Measurements from ENCODE around the gene INPP1. TPM values are rescaled to one million over a fixed set of nuclear protein-coding genes. Genes with fewer than 3 reads are reported as not detected.
"Not testable (repeated sequence)": the region's sequence is repeated elsewhere in the genome, so short reads cannot be mapped to it uniquely, and the experiment has no call there.

Gene INPP1
- total RNA-seq, 1 donor from 2014 or later: 15.3 TPM

DNA sequence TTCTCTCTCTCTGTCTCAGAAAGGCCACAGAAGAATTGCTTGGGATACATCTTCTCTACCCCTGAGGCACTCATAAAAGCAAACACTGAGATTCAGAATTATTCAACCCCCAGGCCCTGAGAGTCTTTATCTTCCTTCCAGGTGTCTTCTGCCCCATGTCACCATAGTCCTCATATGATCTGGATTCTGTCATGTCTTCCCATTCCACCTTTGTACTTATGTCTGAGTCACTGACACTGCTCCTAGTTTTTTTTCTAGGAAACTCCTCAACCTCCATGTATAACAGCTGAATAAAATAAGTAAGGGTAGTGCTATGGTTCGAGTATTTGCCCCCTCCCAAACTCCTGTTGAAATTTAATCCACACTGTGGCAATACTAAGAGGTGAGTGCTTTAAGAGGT, 35.4 kb upstream of the INPP1 start:
- no peaks in the 10 kb centered on the region for H3K4me1 Mint-ChIP-seq
- peaks cover 10% of the 10 kb centered on the region for H3K36me3 Mint-ChIP-seq (ENCODE audit: low read depth)
- no peaks in the 10 kb centered on the region for H3K9me3 Mint-ChIP-seq
- TF ChIP-seq CTCF (conservative IDR thresholded peaks at IDR 0.05): no peak
- H3K4me3 Mint-ChIP-seq: no peak overlapping the region
- H3K27ac Mint-ChIP-seq (ENCODE audit: unreplicated experiment): no peak overlapping the region
- no peaks in the 10 kb centered on the region for H3K27me3 Mint-ChIP-seq (ENCODE audit: low read depth)
- DNase-seq (ENCODE audit: low read depth, low spot score): no peak

DNA sequence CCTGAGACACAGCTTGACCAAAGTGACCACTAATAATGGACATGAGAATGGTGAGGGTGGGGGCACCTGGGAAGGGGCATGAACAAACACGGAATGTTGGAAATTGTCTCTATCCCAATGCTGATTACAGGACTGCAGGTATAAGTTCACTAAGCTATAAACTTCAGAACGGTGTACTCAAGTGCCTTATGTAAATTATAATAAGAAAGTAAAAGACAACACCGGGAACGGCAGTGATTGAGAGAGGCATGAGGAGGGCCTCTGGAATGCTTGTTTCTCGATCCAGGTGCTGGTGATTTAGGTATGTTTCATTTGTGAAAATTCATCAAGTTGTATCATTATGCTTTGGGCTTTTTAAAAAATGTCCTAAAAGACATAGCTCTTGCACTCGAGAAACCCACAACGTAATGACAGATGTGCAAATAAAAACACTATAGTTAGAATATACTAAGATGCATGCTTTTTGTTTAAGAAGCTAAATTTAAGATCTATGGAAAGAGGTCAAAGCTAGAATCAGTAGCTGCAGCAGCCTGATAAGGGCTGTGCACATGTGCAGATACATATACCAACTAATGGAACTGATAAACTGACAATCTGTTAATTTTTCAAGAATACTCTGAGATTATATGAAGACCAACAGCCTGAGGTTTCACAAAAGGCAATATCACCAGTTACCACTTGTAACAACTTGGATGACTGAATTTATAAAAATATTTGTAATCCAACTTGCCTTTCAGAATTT, 31.3 kb upstream of the INPP1 start:
- H3K9me3 Mint-ChIP-seq: no peaks in the 10 kb centered on the region
- no peak overlapping the region for H3K27ac Mint-ChIP-seq (ENCODE audit: unreplicated experiment)
- DNase-seq (ENCODE audit: low read depth, low spot score): no peak
- no peak overlapping the region for H3K4me3 Mint-ChIP-seq
- H3K27me3 Mint-ChIP-seq (ENCODE audit: low read depth): no peaks in the 10 kb centered on the region
- H3K4me1 Mint-ChIP-seq: peaks cover 11% of the 10 kb centered on the region
- peaks cover 9% of the 10 kb centered on the region for H3K36me3 Mint-ChIP-seq (ENCODE audit: low read depth)
- TF ChIP-seq CTCF (conservative IDR thresholded peaks at IDR 0.05): no peak

DNA sequence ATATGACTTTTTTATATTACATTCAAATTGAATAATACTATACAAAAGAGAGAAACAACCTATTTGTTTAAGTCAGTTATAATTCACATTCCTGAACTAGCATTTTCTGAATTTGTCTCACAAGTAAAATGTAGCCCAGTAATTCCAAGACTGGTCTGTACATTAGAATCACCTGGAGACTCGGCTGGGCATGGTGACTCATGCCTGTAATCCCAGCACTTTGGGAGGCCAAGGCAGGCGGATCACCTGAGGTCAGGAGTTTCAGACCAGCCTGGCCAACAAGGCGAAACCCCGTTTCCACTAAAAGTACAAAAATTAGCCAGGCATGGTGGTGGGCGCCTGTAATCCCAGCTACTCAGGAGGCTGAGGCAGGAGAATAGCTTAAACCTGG, 30.8 kb upstream of the INPP1 start:
- H3K27me3 Mint-ChIP-seq (ENCODE audit: low read depth); H3K36me3 Mint-ChIP-seq (ENCODE audit: low read depth); H3K27ac Mint-ChIP-seq (ENCODE audit: unreplicated experiment); DNase-seq (ENCODE audit: low read depth, low spot score); H3K9me3 Mint-ChIP-seq; H3K4me3 Mint-ChIP-seq: not testable (repeated sequence)
- peaks cover 17% of the 10 kb centered on the region for H3K4me1 Mint-ChIP-seq

- Mint-ChIP-seq H3K4me3 (no peak overlapping the region), H3K36me3 (ENCODE audit: low read depth) (peaks cover 3% of the 10 kb centered on the region), H3K27me3 (ENCODE audit: low read depth) (no peaks in the 10 kb centered on the region), H3K27ac (ENCODE audit: unreplicated experiment) (no peak overlapping the region), H3K4me1 (peaks cover 23% of the 10 kb centered on the region), H3K9me3 (no peaks in the 10 kb centered on the region)
- no peak for TF ChIP-seq CTCF (conservative IDR thresholded peaks at IDR 0.05)
- no peak for DNase-seq (ENCODE audit: low read depth, low spot score)
Measured at GRCh38 chr2:190313880-190314279, 29.5 kb upstream of the INPP1 start.

DNA sequence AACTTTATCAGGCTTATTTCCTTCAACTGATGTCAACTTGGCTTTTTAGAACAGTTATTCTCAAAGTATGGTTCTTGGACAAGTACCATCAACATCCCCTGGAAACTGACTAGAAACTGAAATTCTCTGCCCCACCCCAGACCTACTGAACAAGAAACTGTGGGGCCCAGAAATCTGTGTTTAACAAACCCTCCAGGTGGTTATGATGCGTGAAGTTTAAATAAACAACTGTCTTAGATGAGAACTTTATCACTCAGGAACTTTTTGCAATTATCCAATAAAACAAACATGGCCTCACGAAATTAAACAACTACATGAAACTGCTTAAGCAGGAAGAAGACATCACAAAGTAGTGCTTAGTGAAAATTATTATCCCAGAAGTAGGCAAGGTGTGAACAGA, 28.1 kb upstream of the INPP1 start:
- Mint-ChIP-seq H3K9me3 (no peaks in the 10 kb centered on the region), H3K36me3 (ENCODE audit: low read depth) (no peaks in the 10 kb centered on the region), H3K4me1 (peaks cover 29% of the 10 kb centered on the region), H3K27me3 (ENCODE audit: low read depth) (no peaks in the 10 kb centered on the region), H3K4me3 (no peak overlapping the region), H3K27ac (ENCODE audit: unreplicated experiment) (no peak overlapping the region)
- DNase-seq (ENCODE audit: low read depth, low spot score): no peak
- TF ChIP-seq CTCF (conservative IDR thresholded peaks at IDR 0.05): no peak

DNA sequence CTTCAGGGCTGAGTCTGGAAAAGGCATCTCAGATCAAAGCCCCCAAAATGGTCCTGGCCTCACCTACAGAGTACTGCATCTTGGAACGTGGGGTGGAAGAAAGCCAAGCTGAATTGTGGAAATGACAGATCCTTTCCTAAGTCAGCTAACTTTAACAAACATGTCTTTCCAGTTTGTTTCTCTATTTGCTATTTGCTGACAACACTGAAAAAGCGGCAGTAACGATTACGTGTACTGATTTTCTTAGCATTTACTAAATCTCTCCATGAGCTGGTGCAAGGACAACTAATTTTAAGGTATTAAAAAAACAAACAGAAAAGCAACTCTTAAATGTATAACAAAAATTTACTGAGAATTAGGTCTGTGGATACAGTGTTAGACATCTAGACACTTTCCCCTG, 24.9 kb upstream of the INPP1 start:
- no peak overlapping the region for H3K27ac Mint-ChIP-seq (ENCODE audit: unreplicated experiment)
- peak overlapping the region; percentile 96 for H3K4me3 Mint-ChIP-seq
- TF ChIP-seq CTCF (conservative IDR thresholded peaks at IDR 0.05): no peak
- no peaks in the 10 kb centered on the region for H3K36me3 Mint-ChIP-seq (ENCODE audit: low read depth)
- no peaks in the 10 kb centered on the region for H3K9me3 Mint-ChIP-seq
- no peak for DNase-seq (ENCODE audit: low read depth, low spot score)
- no peaks in the 10 kb centered on the region for H3K27me3 Mint-ChIP-seq (ENCODE audit: low read depth)
- H3K4me1 Mint-ChIP-seq: peaks cover 32% of the 10 kb centered on the region
